HepG2 (cell line): ENCODE data around the gene IFNLR1. TPM values are rescaled to one million over a fixed set of nuclear protein-coding genes. Genes with fewer than 3 reads are reported as not detected.

ENCODE experiments used
- EP300 ChIP-seq, 3 experiments: sonication (generic) in 1 of 3; formaldehyde crosslinking in 1 of 3; IDR thresholded peaks; 2 replicates each; pipeline versions ENCODE4 v1.5.1 to v1.6.1; 2011 to 2020; ENCODE audit warnings: low read depth in 2 of 3, low read length in 2 of 3, borderline replicate concordance in 1 of 3, improper control_type of control experiment in 1 of 3, mild to moderate bottlenecking in 1 of 3, missing genetic modification reagents in 1 of 3, moderate library complexity in 1 of 3
- GATA4 ChIP-seq: sonication (generic); IDR thresholded peaks from 2 replicates; pipeline ENCODE4 v1.6.1; 2016; ENCODE audit warnings: antibody characterized with exemption, low read depth, borderline replicate concordance
- GRHL1 ChIP-seq: sonication (generic); formaldehyde crosslinking; conservative IDR thresholded peaks from 2 replicates; pipeline ENCODE4 v1.8.0; 2022; ENCODE audit warnings: missing genetic modification reagents
- JDP2 ChIP-seq: sonication (generic); formaldehyde crosslinking; IDR thresholded peaks from 2 replicates; pipeline ENCODE4 v1.8.1; 2022; ENCODE audit warnings: missing genetic modification reagents, borderline replicate concordance
- POLR2AphosphoS2 ChIP-seq: IDR thresholded peaks from 2 replicates; pipeline ENCODE4 v1.6.1; 2011; ENCODE audit warnings: low read depth, low read length, improper control_type of control experiment
- POLR2G ChIP-seq: fragments of 200-400 bp; formaldehyde crosslinking; IDR thresholded peaks from 2 replicates; pipeline ENCODE4 v1.6.1; 2018; ENCODE audit warnings: mild to moderate bottlenecking, low read depth, low read length, moderate library complexity
- RBFOX2 ChIP-seq: fragments of 200-400 bp; formaldehyde crosslinking; IDR thresholded peaks from 2 replicates; pipeline ENCODE4 v1.6.1; 2017; ENCODE audit warnings: low read depth, mild to moderate bottlenecking, low read length
- ZBTB4 ChIP-seq: sonication (generic); formaldehyde crosslinking; IDR thresholded peaks from 2 replicates; pipeline ENCODE4 v1.4.0; 2020; ENCODE audit warnings: missing genetic modification reagents, mild to moderate bottlenecking, borderline replicate concordance
- ZNF761 ChIP-seq: sonication (generic); formaldehyde crosslinking; conservative IDR thresholded peaks from 2 replicates; pipeline ENCODE4 v1.4.0; 2020; ENCODE audit warnings: mild to moderate bottlenecking, missing genetic modification reagents
- ZNF788 ChIP-seq: sonication (generic); formaldehyde crosslinking; IDR thresholded peaks from 2 replicates; pipeline ENCODE4 v1.5.0; 2020; ENCODE audit warnings: mild to moderate bottlenecking, missing genetic modification reagents, borderline replicate concordance
- ZSCAN20 ChIP-seq: sonication (generic); formaldehyde crosslinking; IDR thresholded peaks from 2 replicates; pipeline ENCODE4 v1.4.0; 2020; ENCODE audit warnings: missing genetic modification reagents, mild to moderate bottlenecking, borderline replicate concordance
- polyA plus RNA-seq, 8 experiments: library from polyadenylated mRNA; depleted of rRNA in 3 of 8; stranded (reverse) in 7 of 8; unstranded in 1 of 8; fragments of >200 nt; fragmentation: Illumina TruSeq in 4 of 8; extraction: Trizol in 4 of 8; gene quantifications; 2 replicates each; pipeline versions ENCODE4 v1.2.1 to v1.2.3, GENCODE V29; 2011 to 2016; ENCODE audit warnings: low read depth in 4 of 8, missing spikeins in 1 of 8, mixed read lengths in 1 of 8; ENCODE audit not compliant: insufficient read depth in 1 of 8
- total RNA-seq, 5 experiments: library from RNA; depleted of rRNA; stranded (reverse); fragments of >200 nt; fragmentation: Illumina TruSeq; extraction: Trizol; gene quantifications; 2 replicates each; pipeline ENCODE4 v1.2.3, GENCODE V29; 2016; ENCODE audit warnings: low read depth in 1 of 5

The IFNLR1 gene
- total and polyA plus RNA-seq, 2 of the 13 experiments (the other 11 are each of a cell fraction or from before 2014, with no cell fraction given), result 3.8 to 8.5 TPM

DNA sequence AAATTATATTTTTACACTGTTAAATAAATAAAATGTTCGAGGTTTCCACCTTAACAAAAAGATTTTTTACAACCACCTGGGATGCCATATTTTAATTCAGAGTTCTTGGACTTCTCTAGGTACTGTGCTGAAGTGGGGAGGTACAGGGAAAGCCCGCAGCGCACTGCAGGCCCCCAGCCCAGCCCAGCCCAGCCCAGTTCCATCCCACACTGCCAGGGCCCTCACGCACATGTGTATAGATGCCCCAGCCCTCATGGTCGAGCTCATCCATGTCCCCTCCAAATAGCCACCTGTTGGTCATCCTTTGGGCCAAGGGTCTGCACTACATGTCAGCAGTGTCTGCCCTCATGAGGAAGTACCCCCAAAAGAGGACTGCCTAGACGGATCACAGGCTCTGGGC is 63.5 kb downstream of the IFNLR1 start (continued):
- TF ChIP-seq GRHL1 (no peak), EP300 (IDR thresholded peaks at IDR 0.05; ENCODE audit: low read depth in 2 of 2, low read length in 2 of 2) (no peak), EP300 (CRISPR knock-in tag; IDR thresholded peaks at IDR 0.05; ENCODE audit: borderline replicate concordance) (no peak), ZSCAN20 (CRISPR knock-in tag) (no peak), POLR2G (no peak), POLR2AphosphoS2 (no peak), ZNF761 (no peak), ZBTB4 (CRISPR knock-in tag) (no peak), JDP2 (CRISPR knock-in tag) (no peak), ZNF788 (CRISPR knock-in tag) (no peak), GATA4 (no peak), RBFOX2 (no peak)
